ENCODE data around the gene CEBPZ. TPM values are rescaled to one million over a fixed set of nuclear protein-coding genes. Genes with fewer than 3 reads are reported as not detected.

CEBPZ gene
- total and polyA plus RNA-seq, 2 of the 13 experiments (the other 11 are each of a cell fraction or from before 2014, with no cell fraction given) = 14.4 to 117 TPM

DNA sequence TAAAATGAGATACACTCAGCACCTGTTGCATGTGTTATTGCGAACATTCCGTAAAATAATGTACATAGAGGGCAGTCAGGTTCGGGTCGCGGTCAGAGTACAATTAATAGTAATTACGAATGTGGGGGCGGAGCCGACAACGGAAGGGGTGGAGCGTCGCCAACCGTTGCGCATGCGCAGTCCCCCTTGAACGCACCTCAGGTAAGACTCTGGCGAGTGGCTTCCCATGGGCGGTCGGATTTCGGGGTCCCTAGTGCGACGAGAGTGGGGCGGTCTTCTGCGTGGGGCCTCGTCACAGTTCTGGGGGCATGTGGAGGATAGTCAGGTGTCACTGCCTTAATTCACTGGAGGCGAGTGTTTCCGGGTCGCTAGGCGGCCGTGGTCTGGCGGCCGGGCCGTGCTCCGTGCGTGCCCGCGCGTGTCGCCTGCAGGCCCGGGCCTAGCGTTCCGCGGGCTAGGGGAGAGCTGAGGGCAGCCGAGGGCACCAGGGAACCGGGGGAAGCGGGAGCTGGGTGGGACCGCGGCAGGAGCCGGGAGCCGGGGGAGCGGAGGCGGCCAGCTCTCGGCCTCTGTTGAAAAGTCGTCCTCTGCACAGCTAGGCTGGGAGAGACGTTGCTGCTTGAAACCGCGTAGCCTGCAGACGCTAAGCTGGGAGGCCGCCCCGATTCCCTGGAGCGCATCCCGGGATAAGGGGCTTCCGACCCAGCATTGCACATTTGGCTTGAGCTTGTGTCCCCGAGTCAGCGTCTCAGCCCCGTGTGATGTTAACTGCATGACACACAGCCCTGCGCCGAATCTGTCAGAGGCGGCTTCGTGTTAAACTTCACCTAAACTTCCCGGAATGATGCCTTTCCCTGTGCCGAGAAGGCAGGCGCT is 34.8 kb downstream of the CEBPZ start, which contains the start of gene CEBPZOS (continued):
- TF ChIP-seq, protein P1, sequence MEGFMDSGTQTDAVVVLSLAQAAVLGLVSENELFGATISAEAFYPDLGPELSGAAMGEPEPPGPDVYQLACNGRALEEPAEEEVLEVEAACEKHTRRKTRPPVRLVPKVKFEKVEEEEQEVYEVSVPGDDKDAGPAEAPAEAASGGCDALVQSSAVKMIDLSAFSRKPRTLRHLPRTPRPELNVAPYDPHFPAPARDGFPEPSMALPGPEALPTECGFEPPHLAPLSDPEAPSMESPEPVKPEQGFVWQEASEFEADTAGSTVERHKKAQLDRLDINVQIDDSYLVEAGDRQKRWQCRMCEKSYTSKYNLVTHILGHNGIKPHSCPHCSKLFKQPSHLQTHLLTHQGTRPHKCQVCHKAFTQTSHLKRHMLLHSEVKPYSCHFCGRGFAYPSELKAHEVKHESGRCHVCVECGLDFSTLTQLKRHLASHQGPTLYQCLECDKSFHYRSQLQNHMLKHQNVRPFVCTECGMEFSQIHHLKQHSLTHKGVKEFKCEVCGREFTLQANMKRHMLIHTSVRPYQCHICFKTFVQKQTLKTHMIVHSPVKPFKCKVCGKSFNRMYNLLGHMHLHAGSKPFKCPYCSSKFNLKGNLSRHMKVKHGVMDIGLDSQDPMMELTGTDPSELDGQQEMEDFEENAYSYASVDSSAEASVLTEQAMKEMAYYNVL (CRISPR knock-in tag; IDR thresholded peaks at IDR 0.05; ENCODE audit: borderline replicate concordance) = peak; percentile 87; the same call in 1 of the 2 replicates
- no peak; the same call in 1 of the 2 replicates for TF ChIP-seq FIP1L1 (IDR thresholded peaks at IDR 0.05; ENCODE audit: borderline replicate concordance, insufficient read depth, low read depth, low read length)
- no peak for TF ChIP-seq ZNF572 (CRISPR knock-in tag; IDR thresholded peaks at IDR 0.05)
- TF ChIP-seq, protein P2, sequence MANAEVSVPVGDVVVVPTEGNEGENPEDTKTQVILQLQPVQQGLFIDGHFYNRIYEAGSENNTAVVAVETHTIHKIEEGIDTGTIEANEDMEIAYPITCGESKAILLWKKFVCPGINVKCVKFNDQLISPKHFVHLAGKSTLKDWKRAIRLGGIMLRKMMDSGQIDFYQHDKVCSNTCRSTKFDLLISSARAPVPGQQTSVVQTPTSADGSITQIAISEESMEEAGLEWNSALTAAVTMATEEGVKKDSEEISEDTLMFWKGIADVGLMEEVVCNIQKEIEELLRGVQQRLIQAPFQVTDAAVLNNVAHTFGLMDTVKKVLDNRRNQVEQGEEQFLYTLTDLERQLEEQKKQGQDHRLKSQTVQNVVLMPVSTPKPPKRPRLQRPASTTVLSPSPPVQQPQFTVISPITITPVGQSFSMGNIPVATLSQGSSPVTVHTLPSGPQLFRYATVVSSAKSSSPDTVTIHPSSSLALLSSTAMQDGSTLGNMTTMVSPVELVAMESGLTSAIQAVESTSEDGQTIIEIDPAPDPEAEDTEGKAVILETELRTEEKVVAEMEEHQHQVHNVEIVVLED (CRISPR knock-in tag; IDR thresholded peaks at IDR 0.05; ENCODE audit: borderline replicate concordance) = peak; percentile 86
- TF ChIP-seq PHB2 (IDR thresholded peaks at IDR 0.05; ENCODE audit: partially characterized antibody) = no peak
- TF ChIP-seq, protein P3, sequence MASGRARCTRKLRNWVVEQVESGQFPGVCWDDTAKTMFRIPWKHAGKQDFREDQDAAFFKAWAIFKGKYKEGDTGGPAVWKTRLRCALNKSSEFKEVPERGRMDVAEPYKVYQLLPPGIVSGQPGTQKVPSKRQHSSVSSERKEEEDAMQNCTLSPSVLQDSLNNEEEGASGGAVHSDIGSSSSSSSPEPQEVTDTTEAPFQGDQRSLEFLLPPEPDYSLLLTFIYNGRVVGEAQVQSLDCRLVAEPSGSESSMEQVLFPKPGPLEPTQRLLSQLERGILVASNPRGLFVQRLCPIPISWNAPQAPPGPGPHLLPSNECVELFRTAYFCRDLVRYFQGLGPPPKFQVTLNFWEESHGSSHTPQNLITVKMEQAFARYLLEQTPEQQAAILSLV (CRISPR knock-in tag; IDR thresholded peaks at IDR 0.05; ENCODE audit: borderline replicate concordance) = peak; percentile 97; the same call in 1 of the 2 replicates
- peak; percentile 88; the same call in 1 of the 2 replicates for TF ChIP-seq PHF21A (CRISPR knock-in tag; IDR thresholded peaks at IDR 0.05)
- no peak for TF ChIP-seq ZNF335 (CRISPR knock-in tag; IDR thresholded peaks at IDR 0.05)
- TF ChIP-seq, protein P4, sequence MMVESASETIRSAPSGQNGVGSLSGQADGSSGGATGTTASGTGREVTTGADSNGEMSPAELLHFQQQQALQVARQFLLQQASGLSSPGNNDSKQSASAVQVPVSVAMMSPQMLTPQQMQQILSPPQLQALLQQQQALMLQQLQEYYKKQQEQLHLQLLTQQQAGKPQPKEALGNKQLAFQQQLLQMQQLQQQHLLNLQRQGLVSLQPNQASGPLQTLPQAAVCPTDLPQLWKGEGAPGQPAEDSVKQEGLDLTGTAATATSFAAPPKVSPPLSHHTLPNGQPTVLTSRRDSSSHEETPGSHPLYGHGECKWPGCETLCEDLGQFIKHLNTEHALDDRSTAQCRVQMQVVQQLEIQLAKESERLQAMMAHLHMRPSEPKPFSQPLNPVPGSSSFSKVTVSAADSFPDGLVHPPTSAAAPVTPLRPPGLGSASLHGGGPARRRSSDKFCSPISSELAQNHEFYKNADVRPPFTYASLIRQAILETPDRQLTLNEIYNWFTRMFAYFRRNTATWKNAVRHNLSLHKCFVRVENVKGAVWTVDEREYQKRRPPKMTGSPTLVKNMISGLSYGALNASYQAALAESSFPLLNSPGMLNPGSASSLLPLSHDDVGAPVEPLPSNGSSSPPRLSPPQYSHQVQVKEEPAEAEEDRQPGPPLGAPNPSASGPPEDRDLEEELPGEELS (CRISPR knock-in tag; IDR thresholded peaks at IDR 0.05) = no peak; the same call in 1 of the 2 replicates
- TF ChIP-seq, protein P5, sequence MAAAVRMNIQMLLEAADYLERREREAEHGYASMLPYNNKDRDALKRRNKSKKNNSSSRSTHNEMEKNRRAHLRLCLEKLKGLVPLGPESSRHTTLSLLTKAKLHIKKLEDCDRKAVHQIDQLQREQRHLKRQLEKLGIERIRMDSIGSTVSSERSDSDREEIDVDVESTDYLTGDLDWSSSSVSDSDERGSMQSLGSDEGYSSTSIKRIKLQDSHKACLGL (CRISPR knock-in tag; IDR thresholded peaks at IDR 0.05) = peak; percentile 96
- TF ChIP-seq ZNF619 (CRISPR knock-in tag; IDR thresholded peaks at IDR 0.05) = 0 out of 2 replicates have a peak, but pooled peaks have one; percentile 50
- peak; percentile 80; the same call in 1 of the 2 replicates for TF ChIP-seq NKX3-1 (CRISPR knock-in tag; IDR thresholded peaks at IDR 0.05)
- TF ChIP-seq ZNF781 (CRISPR knock-in tag; IDR thresholded peaks at IDR 0.05; ENCODE audit: borderline replicate concordance, not compliant biosample characterization) = peak; percentile 93
- TF ChIP-seq ZBTB7B (CRISPR knock-in tag; IDR thresholded peaks at IDR 0.05) = peak; percentile 77
